Trophoblast cell (in vitro differentiated cells and primary cell): Measurements from ENCODE around the gene ITFG1.

Experiments
- DNase-seq, 2 donors: peaks; one replicate each; pipeline ENCODE4 v3.0.0-alpha.2; 2016
- H2AFZ ChIP-seq: 2 replicates; pipeline ENCODE4 v1.6.1; 2013; ENCODE audit warnings: low read length, moderate library complexity, mild to moderate bottlenecking; ENCODE audit not compliant: insufficient read depth, poor library complexity
- H2AK5ac ChIP-seq: 2 replicates; pipeline ENCODE4 v1.6.1; 2013; ENCODE audit warnings: mild to moderate bottlenecking, low read length
- H2BK120ac ChIP-seq: 2 replicates; pipeline ENCODE4 v1.6.1; 2013; ENCODE audit warnings: low read length, mild to moderate bottlenecking, moderate library complexity; ENCODE audit not compliant: insufficient read depth, poor library complexity
- H2BK12ac ChIP-seq: 2 replicates; pipeline ENCODE4 v1.6.1; 2013; ENCODE audit warnings: mild to moderate bottlenecking, low read length, moderate library complexity
- H2BK5ac ChIP-seq: 2 replicates; pipeline ENCODE4 v1.6.1; 2013; ENCODE audit warnings: low read length, low read depth, moderate library complexity, mild to moderate bottlenecking; ENCODE audit not compliant: poor library complexity
- H3K14ac ChIP-seq: 2 replicates; pipeline ENCODE4 v1.6.1; 2013; ENCODE audit warnings: mild to moderate bottlenecking, low read length
- H3K18ac ChIP-seq: 2 replicates; pipeline ENCODE4 v1.6.1; 2013; ENCODE audit warnings: mild to moderate bottlenecking, low read length
- H3K23ac ChIP-seq: 2 replicates; pipeline ENCODE4 v1.6.1; 2013; ENCODE audit warnings: low read length
- H3K27ac ChIP-seq: 2 replicates; pipeline ENCODE4 v1.5.1; 2013; ENCODE audit warnings: low read depth, mild to moderate bottlenecking, inconsistent platforms, low read length, moderate library complexity
- H3K27me3 ChIP-seq: 2 replicates; pipeline ENCODE4 v1.6.1; 2013; ENCODE audit warnings: inconsistent platforms, mild to moderate bottlenecking, low read length, moderate library complexity; ENCODE audit not compliant: insufficient read depth
- H3K36me3 ChIP-seq, 2 experiments: 1 replicate in 1 of 2; 2 replicates in 1 of 2; pipeline ENCODE4 v1.6.1; 2013; ENCODE audit warnings: low read length in 2 of 2, mild to moderate bottlenecking in 2 of 2, moderate library complexity in 1 of 2; ENCODE audit not compliant: insufficient read depth in 2 of 2, control insufficient read depth in 1 of 2
- H3K4ac ChIP-seq: 2 replicates; pipeline ENCODE4 v1.6.1; 2013; ENCODE audit warnings: low read depth, mild to moderate bottlenecking, low read length, moderate library complexity
- H3K4me1 ChIP-seq, 2 experiments: 1 replicate in 1 of 2; 2 replicates in 1 of 2; pipeline ENCODE4 v1.6.1; 2013; ENCODE audit warnings: low read length in 2 of 2, mild to moderate bottlenecking in 2 of 2, moderate library complexity in 1 of 2; ENCODE audit not compliant: insufficient read depth in 2 of 2, control insufficient read depth in 1 of 2
- H3K4me2 ChIP-seq: 2 replicates; pipeline ENCODE4 v1.6.1; 2013; ENCODE audit warnings: inconsistent platforms, mild to moderate bottlenecking, low read length, moderate library complexity
- H3K4me3 ChIP-seq: 2 replicates; pipeline ENCODE4 v1.5.1; 2013; ENCODE audit warnings: mild to moderate bottlenecking, low read depth, low read length, inconsistent platforms
- H3K79me1 ChIP-seq: one replicate; pipeline ENCODE4 v1.6.1; 2013; ENCODE audit warnings: low read length
- H3K79me2 ChIP-seq: 2 replicates; pipeline ENCODE4 v1.6.1; 2013; ENCODE audit warnings: low read length, mild to moderate bottlenecking; ENCODE audit not compliant: control insufficient read depth, insufficient read depth, poor library complexity
- H3K9ac ChIP-seq: 2 replicates; pipeline ENCODE4 v1.6.1; 2013; ENCODE audit warnings: mild to moderate bottlenecking, low read length
- H3K9me3 ChIP-seq: 2 replicates; pipeline ENCODE4 v1.6.1; 2013; ENCODE audit warnings: low read depth, mild to moderate bottlenecking, control low read depth, inconsistent platforms, low read length; ENCODE audit not compliant: insufficient read depth
- H4K12ac ChIP-seq: 2 replicates; pipeline ENCODE4 v1.6.1; 2013; ENCODE audit warnings: low read depth, mild to moderate bottlenecking, low read length, moderate library complexity
- H4K8ac ChIP-seq: 2 replicates; pipeline ENCODE4 v1.6.1; 2013; ENCODE audit warnings: low read depth, mild to moderate bottlenecking, low read length, moderate library complexity
- H4K91ac ChIP-seq: one replicate; pipeline ENCODE4 v1.6.1; 2013; ENCODE audit warnings: low read depth, mild to moderate bottlenecking, low read length, moderate library complexity
- WGBS: extraction: QIAGEN DNeasy Blood & Tissue Kit; methylation state at CpG from one replicate; pipeline ENCODE4 v1.1.7; 2013; ENCODE audit warnings: missing lambda C conversion rate; ENCODE audit not compliant: insufficient read length, insufficient coverage; ENCODE audit errors: extremely low coverage; 5-methylcytosine and 5-hydroxymethylcytosine counted together

Gene ITFG1

DNA sequence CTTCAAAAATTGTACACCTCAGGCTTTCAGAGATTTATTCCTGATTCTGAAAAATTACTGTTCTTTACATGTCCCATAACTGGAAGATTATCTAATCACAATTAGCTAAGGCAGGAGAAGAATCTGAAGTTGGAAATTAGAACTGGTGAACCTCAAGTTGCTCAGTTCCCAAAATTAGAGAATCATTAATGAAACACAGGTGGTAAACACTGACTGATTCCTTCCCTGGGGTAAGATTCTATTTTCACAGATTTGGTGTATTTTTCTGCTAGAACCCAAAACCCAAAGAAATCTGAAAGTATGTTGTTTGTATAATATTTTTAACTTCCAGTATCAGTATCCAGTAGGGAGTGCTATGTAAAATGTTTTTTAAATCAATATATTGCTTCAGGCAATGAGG is 26.0 kb upstream of the ITFG1 start:
- H3K14ac ChIP-seq: no peak overlapping the region
- no peak overlapping the region for H3K4ac ChIP-seq
- H3K36me3 ChIP-seq: peaks cover 0 to 2% of the 10 kb centered on the region in 2 experiments
- H3K23ac ChIP-seq: no peak overlapping the region
- H3K79me2 ChIP-seq: no peaks in the 10 kb centered on the region
- H2BK5ac ChIP-seq: no peak overlapping the region
- no peak overlapping the region for H2BK120ac ChIP-seq
- H3K9ac ChIP-seq: no peak overlapping the region
- DNase-seq: no peak
- H3K4me1 ChIP-seq: no peaks in the 10 kb centered on the region
- no peaks in the 10 kb centered on the region for H3K27me3 ChIP-seq
- no peak overlapping the region for H2BK12ac ChIP-seq
- H2AK5ac ChIP-seq: no peak overlapping the region
- no peak overlapping the region for H4K12ac ChIP-seq
- no peak overlapping the region for H2AFZ ChIP-seq
- H3K4me2 ChIP-seq: no peak overlapping the region
- H3K27ac ChIP-seq: no peak overlapping the region
- no peak overlapping the region for H4K91ac ChIP-seq
- H3K9me3 ChIP-seq: no peaks in the 10 kb centered on the region
- no peak overlapping the region for H4K8ac ChIP-seq
- no peak overlapping the region for H3K18ac ChIP-seq
- H3K79me1 ChIP-seq: no peaks in the 10 kb centered on the region
- no peak overlapping the region for H3K4me3 ChIP-seq

DNA sequence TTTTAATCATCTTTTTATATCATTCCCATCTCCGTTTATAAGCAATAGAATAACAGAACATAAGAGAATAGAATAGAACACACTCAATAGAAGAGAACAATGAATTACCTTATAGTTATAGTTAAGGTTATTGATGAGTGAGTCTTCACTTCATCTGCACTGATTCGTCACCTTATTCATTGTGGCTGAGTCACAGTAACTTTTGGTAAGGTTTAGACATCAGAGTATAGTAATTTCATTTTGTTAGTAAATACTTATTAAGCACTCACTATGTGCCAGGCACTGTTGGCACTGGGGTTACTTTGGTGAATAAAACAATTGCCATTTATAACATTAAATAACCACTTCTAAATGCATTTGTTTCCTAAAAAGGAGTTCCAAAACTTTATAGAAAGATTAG is 22.8 kb upstream of the ITFG1 start:
- Histone ChIP-seq H2BK12ac (no peak overlapping the region), H3K4me3 (no peak overlapping the region), H3K36me3 (no peaks in the 10 kb centered on the region), H3K4ac (no peak overlapping the region), H3K4me1 (no peaks in the 10 kb centered on the region), H3K27me3 (no peaks in the 10 kb centered on the region), H3K18ac (no peak overlapping the region), H4K12ac (no peak overlapping the region), H3K9ac (no peak overlapping the region), H4K91ac (no peak overlapping the region), H2BK120ac (no peak overlapping the region), H3K23ac (no peak overlapping the region), H2AFZ (no peak overlapping the region), H3K14ac (no peak overlapping the region), H2AK5ac (no peak overlapping the region), H2BK5ac (no peak overlapping the region), H3K9me3 (no peaks in the 10 kb centered on the region), H3K27ac (no peak overlapping the region), H3K4me2 (no peak overlapping the region), H3K79me1 (no peaks in the 10 kb centered on the region), H4K8ac (no peak overlapping the region), H3K79me2 (no peaks in the 10 kb centered on the region)
- no peak for DNase-seq
- WGBS: no CpG with 5 or more reads among the region's 2 CpGs

DNA sequence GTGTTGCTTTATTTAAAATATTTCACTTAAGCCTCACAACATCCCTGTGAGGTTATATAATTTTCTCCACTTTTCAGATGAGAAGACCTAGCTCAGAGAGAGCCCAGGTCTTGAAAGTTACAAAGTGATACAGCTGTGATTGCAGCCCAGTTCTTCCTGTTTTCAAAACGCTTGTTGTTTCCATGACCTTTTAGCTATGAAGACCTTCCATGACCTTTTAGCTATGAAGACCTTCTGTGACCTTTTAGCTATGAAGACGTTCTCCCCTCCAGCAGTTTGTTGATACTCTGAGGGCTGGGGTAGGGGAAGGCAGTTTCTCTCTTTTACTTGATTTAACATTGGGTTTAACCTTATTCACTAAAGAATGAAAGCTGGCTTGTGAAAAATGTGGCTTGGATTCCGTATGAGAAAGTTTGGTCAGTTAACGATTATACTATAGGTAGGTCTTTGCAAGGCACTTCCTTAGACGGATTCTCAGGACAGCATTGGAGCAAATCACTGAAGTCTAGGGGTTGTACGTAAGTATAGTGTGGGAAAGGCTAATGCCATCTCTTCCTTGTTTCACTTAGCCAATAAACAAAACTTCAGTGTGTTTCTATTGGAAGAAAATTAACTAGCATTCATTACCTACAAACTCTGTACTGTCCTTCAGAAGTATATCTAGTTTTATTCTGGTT is 21.0 kb upstream of the ITFG1 start:
- no peaks in the 10 kb centered on the region for H3K79me1 ChIP-seq
- H3K23ac ChIP-seq: no peak overlapping the region
- H2BK120ac ChIP-seq: no peak overlapping the region
- no peak overlapping the region for H2BK5ac ChIP-seq
- no peak overlapping the region for H3K4ac ChIP-seq
- H2AFZ ChIP-seq: no peak overlapping the region
- H3K9me3 ChIP-seq: no peaks in the 10 kb centered on the region
- no peak overlapping the region for H3K27ac ChIP-seq
- H3K4me3 ChIP-seq: no peak overlapping the region
- no peaks in the 10 kb centered on the region for H3K36me3 ChIP-seq
- H3K27me3 ChIP-seq: no peaks in the 10 kb centered on the region
- no peak overlapping the region for H4K91ac ChIP-seq
- DNase-seq: no peak
- no peak overlapping the region for H3K18ac ChIP-seq
- no peak overlapping the region for H2AK5ac ChIP-seq
- no peak overlapping the region for H3K4me2 ChIP-seq
- no peak overlapping the region for H4K8ac ChIP-seq
- H3K4me1 ChIP-seq: no peaks in the 10 kb centered on the region
- WGBS: no CpG with 5 or more reads among the region's 6 CpGs
- H3K14ac ChIP-seq: no peak overlapping the region
- no peak overlapping the region for H2BK12ac ChIP-seq
- H3K79me2 ChIP-seq: no peaks in the 10 kb centered on the region
- H3K9ac ChIP-seq: no peak overlapping the region
- no peak overlapping the region for H4K12ac ChIP-seq

DNA sequence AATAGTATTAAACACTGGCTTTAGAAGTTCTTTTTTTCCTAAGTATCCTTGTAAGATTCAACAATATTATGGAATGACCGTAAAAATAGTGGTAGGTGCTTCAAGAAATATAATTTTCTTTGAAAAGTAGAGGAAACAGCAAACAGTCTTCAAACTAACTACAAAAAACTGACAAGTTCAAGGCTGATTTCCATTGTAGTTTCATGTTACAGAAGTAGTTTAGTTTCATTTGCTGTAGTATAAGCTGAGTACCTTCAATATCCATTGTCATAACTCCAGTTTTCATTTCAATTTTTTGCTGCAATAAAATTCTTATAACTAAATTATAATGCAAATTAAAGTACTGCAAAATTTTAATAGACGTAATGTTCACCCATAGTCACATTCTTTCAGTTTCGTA is 19.5 kb upstream of the ITFG1 start:
- Histone ChIP-seq H3K9ac (no peak overlapping the region), H4K91ac (no peak overlapping the region), H3K14ac (no peak overlapping the region), H2BK120ac (no peak overlapping the region), H2BK5ac (no peak overlapping the region), H3K36me3 (no peaks in the 10 kb centered on the region), H3K4me1 (no peaks in the 10 kb centered on the region), H4K12ac (no peak overlapping the region), H3K79me2 (no peaks in the 10 kb centered on the region), H3K79me1 (no peaks in the 10 kb centered on the region), H3K4me3 (no peak overlapping the region), H3K9me3 (no peaks in the 10 kb centered on the region), H2AFZ (no peak overlapping the region), H3K27me3 (no peaks in the 10 kb centered on the region), H2BK12ac (no peak overlapping the region), H2AK5ac (no peak overlapping the region), H3K23ac (no peak overlapping the region), H4K8ac (no peak overlapping the region), H3K27ac (no peak overlapping the region), H3K4me2 (no peak overlapping the region), H3K4ac (no peak overlapping the region), H3K18ac (no peak overlapping the region)
- WGBS: no CpG with 5 or more reads among the region's 3 CpGs
- DNase-seq: no peak
